Measurements from ENCODE around the gene KPTN.

The KPTN gene

GRCh38 chr19:47464675-47465419 lies 19.2 kb downstream of the KPTN start:
- DNase-seq: no peak

- no peak for DNase-seq
Observed at GRCh38 chr19:47461876-47462275, 22.1 kb downstream of the KPTN start.

DNA sequence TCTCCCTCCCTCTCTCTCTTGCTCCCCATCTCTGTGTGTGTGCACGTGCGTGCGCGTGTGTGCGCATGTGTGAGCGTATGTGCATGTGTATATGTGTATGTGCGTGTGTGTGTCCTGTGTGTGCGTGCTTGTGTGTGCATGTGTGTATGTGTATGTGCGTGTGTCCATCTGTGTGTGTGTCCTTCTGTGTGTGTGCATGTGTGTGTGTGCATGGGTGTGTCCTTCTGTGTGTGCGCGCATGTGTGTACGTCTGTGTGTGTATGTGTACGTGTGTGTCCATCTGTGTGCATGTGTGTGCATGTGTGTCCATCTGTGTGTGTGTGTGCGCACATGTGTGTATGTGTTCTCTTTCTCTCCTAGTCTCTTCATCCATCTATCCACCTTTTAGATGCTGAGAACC lies 24.5 kb downstream of the KPTN start:
- DNase-seq: no peak

DNA sequence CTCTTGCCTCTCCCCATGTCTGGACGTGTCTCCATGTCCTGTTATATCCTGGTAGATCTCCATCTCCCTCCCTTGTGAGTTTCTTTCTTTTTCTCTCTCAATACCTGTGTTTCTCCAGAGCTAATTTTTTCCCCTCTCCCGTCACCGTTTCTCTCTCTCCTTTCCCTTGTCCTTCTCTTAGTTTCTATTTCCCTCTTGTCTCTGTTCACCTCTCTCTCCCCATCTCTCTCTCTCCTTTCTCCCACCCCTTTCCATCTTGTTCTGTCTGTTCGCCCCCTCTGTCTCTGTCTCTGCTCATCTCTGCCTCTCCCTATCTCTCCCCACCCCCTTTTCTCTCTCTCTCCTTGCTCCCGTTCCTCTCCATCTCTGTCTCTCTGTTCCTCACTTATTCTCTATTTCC lies 25.3 kb downstream of the KPTN start:
- DNase-seq: no peak

GRCh38 chr19:47456721-47457474 lies 27.1 kb downstream of the KPTN start:
- DNase-seq: no peak

GRCh38 chr19:47450478-47450877 lies 33.5 kb downstream of the KPTN start:
- DNase-seq: no peak

- DNase-seq: no peak
Observed at GRCh38 chr19:47448360-47448727, 35.7 kb downstream of the KPTN start.

- DNase-seq: peak; percentile 16
Observed at GRCh38 chr19:47447470-47448359, 36.3 kb downstream of the KPTN start.

GRCh38 chr19:47446534-47447469 lies 37.2 kb downstream of the KPTN start:
- DNase-seq: no peak

DNA sequence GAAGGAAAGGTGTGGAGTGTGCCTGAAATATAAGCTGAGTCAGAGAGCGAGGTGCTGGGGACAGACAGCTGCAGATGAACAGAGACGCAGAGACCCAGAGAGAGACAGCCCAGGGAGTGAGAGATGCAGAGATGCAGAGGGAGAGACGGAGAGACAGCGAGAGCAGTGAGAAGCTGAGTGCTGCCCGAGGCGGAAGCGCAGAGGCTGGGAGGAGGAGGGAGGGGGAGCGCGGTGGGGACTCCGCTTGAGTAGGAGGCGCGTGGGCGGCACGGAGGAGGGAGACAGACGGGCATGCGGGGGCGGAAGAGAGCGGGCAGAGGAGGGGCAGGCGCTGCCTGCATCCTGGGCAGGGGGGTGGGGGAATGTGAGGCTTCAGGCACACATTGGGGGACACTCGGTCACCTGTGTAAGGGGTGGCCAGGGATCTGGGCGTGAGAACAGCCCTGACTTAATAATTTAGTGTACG lies 38.0 kb downstream of the KPTN start:
- no peak for DNase-seq

GRCh38 chr19:47445527-47445926 lies 38.5 kb downstream of the KPTN start:
- DNase-seq: no peak

DNA sequence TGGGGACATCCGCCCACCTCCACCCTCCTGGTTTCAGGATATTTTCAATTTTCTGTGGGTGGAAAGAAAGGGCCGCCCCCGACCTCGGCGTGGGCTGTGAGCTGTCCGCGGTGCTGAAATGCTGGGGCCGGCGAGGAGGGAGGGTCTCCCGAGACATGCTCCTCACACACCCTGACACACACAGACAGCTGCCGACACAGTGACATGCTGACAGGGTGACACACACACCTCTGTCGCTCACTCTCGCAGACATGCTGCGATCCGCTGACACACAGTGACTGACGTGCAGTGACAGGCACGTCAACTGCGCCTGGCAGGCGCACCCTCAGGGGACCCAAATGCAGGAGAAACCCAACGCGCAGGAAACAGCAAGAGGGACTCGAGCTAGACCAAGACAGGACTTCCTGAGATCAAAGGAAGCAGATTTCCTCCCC lies 39.6 kb downstream of the KPTN start:
- DNase-seq: no peak

DNA sequence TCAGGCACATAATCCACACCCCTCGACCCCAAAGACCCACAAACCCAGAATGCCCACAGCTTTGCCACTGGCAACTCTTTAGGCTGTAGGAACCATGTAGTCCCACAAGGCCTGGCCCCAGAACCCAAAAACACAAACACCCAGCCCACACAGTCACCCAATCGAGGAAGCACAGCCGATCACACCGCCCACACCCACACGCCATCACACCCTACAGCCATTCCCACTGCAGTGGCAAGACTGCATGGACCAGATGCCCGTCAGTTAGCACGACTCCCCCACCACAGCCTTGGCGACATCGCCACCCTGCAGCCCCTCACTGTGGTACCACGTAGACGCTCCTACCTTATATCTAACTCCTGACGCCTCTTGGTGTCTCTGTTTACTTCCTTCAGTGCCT lies 40.7 kb downstream of the KPTN start:
- DNase-seq: no peak

DNA sequence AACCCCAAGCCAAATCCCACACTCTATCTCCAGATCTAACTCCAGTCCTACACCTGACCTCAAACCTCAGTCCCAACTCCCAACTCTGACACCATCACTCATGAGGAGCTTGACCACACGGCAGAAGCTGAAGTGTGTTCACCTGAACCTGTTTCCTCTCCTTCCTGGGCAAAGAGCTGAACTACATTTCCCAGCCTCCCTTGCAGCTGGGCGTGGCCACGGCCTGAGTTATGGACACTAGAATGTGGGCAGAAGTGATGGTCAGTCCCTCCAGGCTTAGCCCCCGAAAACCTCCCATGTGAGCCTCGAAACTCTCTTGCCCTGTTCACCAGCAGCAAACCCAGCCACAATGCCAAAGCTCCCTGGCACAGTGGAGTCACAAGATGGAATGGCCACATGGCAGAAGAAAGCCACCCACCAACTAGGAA lies 45.2 kb downstream of the KPTN start:
- DNase-seq: no peak

DNA sequence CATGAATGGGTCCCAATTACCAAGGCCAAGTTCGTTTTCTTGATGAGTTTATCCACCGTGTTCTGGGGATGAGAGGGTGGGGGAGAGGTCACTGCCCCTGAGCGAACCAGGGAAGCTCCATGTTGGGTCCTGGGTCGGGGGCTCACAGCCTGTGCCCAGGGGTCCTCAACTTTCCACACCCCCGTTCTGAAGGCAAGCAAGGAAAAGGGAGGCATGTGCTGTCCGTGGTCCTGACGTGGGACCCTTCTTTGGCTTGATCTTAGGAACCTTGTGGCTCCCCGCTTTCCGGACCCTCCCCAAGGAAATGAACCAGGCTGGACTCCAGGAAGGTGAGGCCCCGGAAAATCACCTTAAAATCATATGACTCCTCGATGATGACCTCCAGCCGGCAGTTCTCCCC lies 46.5 kb downstream of the KPTN start:
- no peak for DNase-seq

- peak; percentile 44 for DNase-seq
Observed at GRCh38 chr19:47436712-47437401, 47.2 kb downstream of the KPTN start.

- no peak for DNase-seq
Observed at GRCh38 chr19:47435883-47436417, 48.1 kb downstream of the KPTN start.

- no peak for DNase-seq
Observed at GRCh38 chr19:47435196-47435595, 48.8 kb downstream of the KPTN start.

DNA sequence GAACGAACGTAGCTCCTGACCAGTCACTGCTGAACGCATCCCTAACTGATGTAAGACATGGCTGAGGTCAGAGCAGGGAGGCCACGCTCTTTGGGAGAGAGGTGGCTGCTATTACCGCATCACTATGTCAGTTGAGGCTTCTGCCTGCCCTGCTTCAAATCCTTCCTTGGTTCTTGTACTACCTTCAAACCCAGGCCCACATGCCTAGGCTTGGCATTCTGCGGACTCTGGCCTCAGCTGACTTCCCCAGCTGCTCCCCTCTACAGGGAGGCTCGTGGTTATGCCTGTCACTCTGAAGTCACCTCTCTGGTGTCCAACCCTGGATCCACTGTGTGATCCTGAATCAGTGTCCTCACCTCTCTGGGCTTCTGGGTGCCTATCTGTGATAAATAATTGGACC lies 49.9 kb downstream of the KPTN start:
- DNase-seq: no peak

GRCh38 chr19:47433121-47433520 lies 50.9 kb downstream of the KPTN start:
- DNase-seq: no peak

GRCh38 chr19:47432499-47432898 lies 51.5 kb downstream of the KPTN start:
- DNase-seq: no peak
